C1 segment of cervical spinal cord (tissue), 14 donors: Measurements from ENCODE around the gene ZNF524.
"Not testable (repeated sequence)": the region's sequence is repeated elsewhere in the genome, so short reads cannot be mapped to it uniquely, and the experiment has no call there.

Source experiments
- DNase-seq, 14 donors: peaks; one replicate each; lab custom pipeline; 2025; lab: John Stamatoyannopoulos, UW

The ZNF524 gene, protein sequence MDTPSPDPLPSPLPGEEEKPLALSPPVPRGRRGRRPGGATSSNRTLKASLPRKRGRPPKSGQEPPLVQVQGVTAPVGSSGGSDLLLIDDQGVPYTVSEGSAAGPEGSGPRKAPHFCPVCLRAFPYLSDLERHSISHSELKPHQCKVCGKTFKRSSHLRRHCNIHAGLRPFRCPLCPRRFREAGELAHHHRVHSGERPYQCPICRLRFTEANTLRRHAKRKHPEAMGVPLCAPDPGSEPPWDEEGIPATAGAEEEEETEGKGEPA

DNA sequence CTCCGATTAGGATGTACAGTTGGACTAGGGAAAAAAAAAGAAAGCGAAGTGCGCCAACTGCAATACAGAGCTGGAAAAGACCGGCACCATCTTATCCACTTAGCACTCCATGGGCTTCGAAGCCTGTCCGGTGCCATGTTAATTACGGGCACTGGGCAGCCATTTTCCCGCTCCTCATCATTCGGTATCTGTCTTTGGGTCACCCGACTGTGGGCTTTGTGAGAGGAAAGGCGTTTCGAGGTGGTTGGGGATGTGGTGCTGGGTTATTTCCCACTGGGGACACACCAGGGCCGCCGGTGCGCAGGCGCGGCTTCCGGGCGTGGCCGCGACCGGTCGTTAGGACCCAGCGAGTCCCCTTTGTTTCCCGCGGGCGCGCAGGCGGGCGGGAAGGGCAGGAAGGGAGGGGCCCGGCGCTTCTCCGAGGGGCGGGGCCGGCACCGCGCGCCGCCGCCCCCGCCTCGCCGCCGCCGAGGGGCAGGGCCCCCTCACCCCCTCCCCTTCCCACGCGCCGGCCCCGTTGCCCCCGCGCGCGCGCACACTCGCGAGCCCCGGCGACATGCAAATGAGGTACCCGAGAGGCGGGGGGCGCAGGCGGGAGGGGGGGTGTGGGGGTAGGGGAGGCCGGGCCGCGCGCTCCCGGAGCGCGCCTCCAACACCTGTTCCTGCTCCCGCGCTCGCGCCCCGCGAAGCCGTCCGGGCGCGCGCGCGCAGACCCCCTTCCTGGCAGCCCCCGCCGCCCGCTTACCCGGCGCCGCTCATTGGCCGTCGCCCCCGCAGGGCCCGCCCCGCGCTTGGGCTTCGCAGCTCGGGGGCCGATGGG is at the start of gene ZNF524:
TSS of gene ZNF524 (plus strand) at position 447 of the 820 bp plus-strand sequence. CDS start 1,825 bp downstream, outside the sequence.
- DNase-seq = peak; percentile 67 to 99 (median 96)

DNA sequence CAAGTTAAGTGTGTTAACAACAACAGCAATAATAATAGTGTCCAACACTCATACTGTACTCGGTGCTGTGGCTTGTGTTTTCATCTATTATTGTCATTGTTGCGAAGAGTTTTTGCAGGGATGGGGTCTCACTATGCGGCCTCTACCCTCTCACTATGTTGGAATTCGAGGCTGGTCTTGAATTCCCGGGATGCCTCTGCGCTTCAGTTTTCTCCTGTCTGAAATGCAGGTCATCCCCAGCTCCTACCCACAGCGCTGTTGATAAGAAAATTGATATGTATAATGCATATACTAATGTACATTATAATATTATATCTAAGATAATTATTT is 49.8 kb upstream of the ZNF524 start:
- peak in 1 of 14 donors; percentile 47 for DNase-seq

DNA sequence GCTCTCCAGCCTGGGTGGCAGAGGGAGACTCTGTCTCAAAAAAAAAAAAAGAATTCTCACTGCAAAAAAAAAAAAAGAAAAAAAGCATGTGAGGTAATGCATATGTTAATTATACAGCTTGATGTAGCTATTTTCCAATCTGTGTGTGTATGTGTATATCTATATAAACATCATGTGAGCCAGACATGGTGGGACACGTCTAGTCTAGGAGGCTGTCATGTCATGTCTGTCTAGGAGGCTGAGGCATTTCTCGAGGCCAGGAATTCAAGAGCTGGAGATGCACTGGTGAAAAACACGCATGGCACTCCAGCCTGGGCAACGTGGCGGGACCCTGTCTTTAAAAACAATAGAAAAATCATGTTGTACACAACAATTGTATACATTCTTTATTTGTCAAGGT is 47.9 kb upstream of the ZNF524 start:
- no peak for DNase-seq

DNA sequence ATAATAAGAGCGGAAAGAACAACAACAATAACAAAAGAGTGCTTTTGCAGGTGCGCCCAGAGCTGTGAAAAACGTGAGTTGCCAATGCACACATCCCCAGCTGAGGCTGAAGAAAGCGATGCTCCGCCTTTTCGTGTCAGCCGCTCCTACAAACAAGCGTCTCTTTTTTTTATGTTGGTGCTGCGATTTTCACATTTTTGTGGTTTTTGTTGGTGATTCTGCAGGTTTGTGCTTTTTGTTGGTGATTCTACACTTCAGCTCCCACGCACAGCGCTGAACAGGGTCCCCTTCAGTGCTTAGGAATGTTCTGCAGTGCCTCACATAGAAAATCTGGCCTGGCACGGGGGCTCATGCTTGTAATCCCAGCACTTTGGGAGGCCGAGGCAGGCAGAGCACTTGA is 47.5 kb upstream of the ZNF524 start:
- DNase-seq = no peak

DNA sequence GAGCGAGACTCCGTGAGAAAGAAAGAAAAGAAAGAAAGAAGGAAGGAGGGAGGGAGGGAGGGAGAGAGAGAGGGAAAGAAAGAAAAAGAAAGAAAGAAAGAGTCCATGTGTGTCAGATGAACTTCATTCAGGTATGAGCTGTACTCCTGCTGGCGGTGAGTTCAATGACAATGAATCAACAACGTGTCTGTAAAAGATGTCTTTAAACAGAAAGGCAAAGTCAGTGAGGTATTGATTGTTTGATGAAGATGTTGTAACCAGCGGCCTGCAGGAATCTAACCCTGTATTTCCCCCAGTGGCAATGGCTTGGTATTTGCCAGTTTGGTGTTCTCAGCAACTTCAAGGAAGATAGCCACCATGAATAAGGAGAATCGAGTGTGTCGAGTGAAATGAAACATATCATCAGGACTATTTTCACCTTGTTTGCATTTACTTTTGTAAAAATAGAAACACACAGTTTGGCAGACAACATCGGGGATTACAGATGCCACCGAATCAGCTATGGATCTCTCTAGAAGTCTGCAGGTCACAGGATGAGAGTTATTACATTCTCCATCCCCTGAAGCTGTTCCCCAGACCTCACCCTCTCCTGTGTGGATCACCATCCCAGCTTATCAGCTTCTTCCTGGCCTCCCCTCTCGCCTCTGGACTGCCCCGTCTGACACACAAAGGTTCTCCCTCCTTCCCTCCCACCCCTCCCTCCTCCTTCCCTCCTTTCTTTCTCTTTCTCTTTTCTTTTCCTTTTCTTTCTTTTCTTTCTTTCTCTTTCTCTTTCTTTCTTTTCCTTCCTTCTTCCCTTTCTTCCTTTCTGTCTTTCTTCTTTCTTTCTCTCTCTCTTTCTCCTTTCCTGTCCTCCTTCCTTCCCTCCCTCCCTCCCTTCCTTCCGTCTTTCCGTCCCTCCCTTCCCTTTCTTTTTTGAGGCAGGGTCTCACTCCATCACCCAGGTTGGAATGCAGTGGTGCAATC is 46.6 kb upstream of the ZNF524 start:
- DNase-seq = no peak

DNA sequence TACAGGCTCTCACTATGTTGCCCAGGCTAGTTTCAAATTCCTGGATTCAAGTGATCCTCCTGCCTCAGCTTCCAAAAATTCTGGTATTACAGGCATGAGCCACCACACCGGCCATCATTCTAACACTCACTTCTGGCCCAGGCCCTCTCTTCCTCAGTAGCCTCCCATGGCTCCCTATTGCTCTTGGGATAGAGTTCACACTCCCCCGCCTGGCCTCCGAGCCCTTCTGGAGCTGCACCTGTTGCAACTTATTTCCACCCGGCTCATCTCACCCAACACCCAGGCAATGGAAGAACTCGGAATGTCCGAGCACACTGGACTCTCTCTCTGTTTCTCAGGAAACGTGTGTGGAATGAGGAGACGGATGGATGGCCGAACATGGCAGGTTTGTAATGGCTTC is 45.8 kb upstream of the ZNF524 start:
- peak in 1 of 14 donors; percentile 59 for DNase-seq

DNA sequence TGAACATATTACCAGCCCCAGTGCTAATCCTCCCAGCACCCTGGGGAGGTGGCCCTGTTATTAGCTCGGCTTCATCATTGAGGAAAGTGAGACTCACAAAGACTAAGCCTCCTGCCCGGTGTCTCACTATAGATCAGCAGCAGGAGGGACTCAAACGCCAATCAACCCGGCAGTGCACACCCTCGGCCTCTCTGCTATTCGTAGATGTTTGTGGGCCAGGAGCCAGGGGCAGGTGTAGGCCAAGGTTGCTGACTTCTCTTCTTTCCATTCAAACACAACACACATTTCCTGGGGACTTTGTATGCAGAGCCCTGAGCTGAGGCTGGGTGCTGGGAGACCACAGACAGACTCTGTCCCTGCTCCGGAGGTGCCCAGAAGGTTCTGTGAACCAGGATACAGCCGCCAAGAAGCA is 45.3 kb upstream of the ZNF524 start:
- DNase-seq = peak in 1 of 14 donors; percentile 59

DNA sequence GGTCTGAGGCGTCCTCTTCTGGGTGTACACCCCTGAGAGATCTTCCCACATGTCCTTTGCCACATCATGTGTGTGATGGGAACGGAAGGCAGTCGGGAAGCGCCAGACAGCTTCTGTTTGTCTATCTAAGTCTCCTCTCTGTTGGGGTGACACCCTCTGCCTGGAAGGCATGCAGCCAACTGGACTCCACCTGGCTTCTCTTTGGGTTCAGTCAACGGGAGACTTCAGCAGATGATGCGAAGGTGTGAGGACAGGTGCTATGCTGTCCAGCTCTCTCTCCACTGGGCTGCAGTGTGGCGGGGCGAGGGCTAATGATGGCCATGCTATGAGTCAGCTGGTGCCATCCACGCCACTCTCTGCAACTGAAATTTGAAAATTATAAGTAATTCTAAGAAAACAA is 40.4 kb upstream of the ZNF524 start:
- DNase-seq = peak in 1 of 14 donors; percentile 61

DNA sequence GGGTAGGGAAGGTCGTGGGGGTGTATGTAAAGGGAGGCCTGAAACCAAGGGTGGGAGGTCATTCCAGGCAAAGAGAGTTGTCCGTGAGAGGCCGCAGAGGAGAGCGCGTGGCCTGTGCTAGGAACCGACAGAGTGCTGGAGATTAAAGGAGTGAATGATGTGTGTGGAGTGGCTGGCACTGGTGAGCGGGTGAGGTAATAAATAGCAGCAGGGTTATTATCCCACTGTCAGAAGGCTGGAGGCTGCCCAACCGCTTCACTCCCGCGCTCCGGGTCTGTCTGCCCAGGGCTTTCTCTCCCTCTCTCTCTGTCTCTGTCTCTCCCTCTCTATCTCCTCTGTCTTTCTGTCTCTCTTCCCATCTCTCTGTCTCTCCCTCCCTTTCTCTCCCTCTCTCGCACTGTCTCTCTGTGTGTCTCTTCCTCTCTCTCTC is 36.8 kb upstream of the ZNF524 start:
- peak in 3 of 14 donors; percentile 6 to 93 (median 10) for DNase-seq

DNA sequence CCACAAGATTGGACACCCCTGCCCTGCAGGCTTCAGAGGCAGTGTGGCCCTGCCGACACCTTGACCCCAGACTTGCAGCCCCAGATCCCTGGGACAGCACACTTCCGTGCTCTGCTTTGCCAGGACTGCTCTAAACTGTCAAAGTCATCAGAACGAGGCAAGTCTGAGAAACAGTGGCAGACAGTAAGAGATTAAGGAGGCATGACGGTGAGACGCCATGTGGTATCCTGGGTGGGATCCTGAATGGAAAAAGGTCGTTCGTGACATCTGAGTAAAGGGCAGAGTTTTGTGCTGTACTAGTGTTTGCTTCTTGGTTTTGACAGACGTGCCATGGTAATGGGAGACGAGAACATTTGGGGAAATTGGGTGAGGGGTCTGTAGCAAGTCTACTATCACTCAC is 33.3 kb upstream of the ZNF524 start:
- no peak for DNase-seq

DNA sequence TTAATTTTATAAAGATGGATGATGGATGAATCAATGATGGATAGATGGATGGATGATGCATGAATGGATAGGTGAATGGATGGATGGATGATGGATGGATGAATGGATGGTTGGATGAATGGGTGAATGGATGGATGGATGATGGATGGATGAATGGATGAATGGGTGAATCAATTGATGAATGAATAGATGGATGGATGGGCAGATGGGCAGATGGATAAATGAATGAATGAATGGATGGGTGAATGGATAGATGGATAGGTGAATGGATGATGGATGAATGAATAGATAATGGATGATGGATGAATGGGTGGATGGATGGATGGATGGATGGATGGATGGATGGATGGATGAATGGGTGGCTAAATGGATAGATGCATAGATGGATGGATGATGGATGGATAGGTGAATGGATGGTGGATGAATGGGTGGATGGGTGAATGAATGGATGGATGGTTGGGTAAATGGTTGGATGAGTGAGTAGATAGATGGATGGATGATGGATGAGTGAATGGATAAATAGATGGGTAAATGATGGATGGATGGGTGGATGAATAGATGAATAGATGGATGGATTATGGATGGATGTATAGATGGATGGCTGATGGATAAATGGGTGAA is 32.3 kb upstream of the ZNF524 start:
- no peak for DNase-seq

DNA sequence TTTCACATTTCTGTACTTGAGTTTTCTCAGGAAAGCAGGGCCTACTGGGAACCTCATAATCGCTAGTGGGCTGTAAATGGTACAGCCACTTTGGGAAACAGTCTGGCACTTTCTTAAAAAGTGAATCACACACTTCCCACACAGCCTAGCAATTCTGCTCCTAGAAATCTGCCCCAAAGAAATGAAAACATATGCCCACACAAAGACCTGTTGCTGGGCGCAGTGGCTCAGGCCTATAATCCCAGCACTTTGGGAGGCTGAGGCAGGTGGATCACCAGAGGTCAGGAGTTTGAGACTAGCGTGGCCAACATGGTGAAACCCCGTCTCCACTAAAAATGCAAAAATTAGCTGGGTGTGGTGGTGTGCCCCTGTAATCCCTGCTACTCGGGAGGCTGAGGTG is 30.6 kb upstream of the ZNF524 start:
- not testable (repeated sequence) for DNase-seq

DNA sequence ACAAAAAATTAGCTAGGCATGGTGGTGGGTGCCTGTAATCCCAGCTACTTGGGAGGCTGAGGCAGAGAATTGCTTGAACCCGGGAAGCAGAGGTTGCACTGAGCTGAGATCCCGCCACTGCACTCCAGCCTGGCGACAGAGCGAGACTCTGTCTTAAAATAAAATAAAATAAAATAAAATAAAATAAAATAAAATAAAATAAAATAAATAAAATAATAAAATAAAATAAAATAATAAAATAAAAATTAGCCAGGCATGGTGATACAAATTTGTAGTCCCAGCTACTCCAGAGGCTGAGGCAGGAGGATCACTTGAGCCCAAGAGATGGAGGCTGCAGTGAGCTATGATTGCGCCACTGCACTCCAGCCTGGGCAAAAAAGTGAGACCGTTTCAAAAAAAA is 26.2 kb upstream of the ZNF524 start:
- not testable (repeated sequence) for DNase-seq

DNA sequence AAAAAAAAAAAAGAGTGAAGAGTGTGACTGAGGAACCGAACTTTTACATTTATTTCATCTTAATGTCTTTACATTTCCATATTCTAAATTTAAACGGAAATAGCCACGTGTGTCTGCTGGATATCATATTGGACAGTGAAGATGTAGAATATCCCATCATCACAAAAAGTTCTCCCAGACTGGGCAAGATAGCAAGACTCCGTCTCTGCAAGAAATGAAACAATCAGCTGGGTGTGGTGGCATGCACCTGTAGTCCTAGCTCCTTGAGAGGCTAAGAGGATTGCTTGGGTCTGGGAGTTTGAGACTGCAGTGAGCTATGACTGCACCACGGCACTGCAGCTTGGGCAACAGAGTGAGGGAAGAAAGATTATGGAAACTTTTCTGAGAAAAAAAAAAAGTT is 23.3 kb upstream of the ZNF524 start:
- DNase-seq = no peak

DNA sequence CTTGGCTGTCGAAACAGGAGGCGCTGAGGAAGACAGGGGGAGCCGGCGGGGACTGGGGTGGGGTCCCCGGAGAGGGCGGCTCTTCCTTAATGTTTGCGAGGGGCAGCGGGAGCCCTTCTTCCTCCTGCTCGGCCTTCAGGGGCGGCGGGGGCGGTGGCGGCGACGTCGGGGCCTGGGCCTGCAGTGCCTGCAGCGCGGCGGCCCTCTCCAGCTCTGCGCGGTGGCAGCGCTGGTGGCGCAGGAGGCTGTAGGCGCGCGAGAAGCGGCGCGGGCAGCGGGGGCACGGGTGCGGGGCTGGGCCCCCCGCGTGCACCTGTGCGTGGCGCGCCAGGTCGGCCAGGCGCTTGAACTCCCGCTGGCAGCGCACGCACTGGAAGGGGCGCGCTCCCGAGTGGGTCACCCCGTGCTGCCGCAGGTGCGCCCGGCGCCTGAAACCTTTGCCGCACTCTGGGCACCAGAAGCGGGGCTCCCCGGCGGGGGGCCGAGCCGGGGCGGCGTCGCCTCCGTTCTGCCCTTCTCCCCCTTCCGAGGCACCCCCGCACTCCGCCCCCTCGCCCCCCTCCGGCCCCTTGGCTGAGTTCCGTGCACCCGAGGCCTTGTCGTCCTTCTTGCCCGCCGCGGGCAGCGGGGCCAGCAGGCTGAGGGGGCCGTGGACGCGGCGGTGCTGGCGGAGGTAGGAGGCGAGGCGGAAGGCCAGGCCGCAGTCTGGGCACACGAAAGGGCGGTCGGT is 21.9 kb upstream of the ZNF524 start:
- no peak for DNase-seq

DNA sequence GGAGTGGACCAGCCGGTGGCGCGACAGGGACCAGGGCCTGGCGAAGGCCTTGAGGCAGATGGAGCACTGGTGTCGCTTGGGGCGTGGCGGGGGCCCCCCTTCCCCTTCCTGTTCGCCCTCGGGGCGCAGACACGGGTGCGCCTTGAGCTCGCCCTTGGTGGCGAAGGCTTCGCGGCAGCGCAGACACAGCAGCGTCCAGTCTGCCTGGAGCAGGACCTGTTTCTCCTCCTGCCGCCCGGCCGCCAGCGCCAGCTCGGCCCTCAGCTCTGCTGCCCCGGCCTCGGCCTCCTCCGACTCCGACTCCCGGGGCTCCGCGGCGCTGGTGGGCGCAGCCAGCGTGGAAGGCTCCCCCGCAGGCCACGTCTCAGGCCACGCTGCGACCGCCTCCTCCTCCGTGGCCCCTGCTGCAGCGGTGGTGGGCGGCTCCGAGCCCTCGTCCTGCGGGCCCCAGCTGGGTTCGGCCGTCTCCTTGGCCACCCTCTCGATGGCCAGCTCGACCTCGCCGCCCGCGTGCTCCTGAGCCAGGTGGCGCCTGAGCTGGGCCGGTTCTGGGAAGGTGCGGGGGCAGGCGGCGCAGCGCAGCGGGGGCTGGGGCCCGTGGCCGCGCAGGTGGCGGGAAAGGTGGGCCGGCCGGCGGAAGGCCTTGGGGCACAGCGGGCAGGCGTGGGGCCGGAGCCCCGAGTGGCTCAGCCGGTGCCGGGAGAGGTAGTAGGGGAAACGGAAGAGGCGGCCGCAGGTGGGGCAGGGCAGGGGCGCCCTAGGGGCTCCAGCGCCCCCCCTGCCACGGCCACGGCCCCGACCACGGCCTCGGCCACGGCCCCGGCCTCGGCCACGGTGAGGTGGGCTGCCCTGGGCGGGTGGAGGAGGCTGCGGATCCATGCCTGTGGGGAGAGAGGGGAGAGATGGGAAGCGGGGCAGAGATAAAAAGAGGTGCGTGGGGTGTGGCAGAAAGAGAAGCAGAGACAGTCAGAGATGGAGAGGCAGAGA is 21.0 kb upstream of the ZNF524 start:
- no peak for DNase-seq

DNA sequence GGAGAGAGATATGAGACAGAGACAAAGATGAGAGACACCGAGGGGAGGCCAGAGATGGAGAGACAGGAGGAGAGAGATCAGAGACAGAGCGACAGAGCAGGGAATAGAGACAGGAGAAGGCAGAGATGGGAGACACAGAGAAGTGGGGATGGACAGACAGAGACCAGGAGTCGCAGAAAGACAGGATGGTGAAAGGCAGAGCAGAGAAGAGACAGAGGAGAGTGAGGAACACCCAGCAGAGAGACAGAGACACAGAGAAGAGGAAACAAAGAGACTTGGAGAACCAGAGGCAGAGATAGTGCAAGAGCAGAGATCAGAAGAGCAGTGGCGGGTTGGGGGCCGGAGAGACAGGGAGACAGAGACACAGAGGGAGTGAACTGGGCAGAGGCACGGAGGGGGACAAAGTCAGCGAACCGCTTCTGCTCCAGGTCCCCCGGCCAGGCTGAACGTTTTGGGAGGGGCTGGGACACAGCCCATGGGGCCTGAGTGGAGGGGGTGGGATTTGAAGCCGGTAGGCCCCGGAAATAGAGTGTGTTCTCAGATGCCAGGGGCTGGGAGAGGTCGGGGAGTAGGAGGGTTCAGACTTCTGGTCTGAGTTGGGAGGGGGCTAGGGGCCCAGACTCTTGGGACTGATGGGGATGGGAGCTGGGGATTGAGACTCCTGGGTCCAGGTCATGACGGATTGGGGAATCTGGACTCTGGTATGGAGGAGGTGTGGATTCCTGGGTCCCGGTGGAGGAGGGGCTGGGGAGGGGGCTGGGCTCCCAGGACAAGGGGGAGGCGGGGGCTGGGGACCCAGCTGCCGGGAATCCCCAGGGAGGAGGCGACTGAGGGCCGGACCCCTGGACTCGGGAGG is 20.1 kb upstream of the ZNF524 start:
- DNase-seq = peak in 8 of 14 donors; percentile 2 to 69 (median 40)

DNA sequence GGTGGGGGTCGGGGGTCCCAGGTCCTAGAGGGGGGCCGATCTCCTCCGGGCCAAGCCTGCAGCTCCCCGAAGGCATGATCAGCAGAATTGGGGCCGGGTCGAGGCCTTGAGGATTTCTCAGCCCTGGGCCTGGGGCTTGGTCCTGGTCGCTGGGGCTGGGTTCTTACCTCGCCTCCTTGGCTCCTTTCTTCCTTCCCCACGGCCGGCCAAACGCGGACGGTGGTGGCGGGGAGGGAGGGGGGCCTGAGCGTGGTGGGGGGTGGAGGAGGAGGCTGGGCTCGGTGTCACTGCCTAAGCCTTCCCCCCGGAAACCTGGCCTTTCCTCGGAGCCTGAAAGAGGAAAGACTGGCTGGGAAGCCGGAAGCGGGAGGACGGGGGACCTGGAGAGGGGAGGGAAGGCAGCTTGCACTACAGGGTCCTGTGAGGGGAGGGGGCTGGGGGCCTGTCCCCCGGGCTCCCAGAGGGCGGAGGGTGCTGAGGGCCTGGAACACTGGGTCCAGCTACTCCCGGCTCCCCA is 19.4 kb upstream of the ZNF524 start, which contains the start of gene ZNF579:
TSS of gene ZNF579 (minus strand) at position 221 of the 517 bp plus-strand sequence. CDS start 1,209 bp downstream, outside the sequence.
- peak; percentile 41 to 92 (median 83) for DNase-seq
